HG03159 (cell line): ENCODE data around the gene ALX1.

ENCODE experiments used
- ATAC-seq: cut with Tn5 transposase; IDR thresholded peaks from one replicate; pipeline ENCODE4 v1.9.1; 2021; ENCODE audit warnings: mild to moderate bottlenecking, moderate library complexity; ENCODE audit not compliant: unreplicated experiment

ALX1 gene

GRCh38 chr12:85280165-85280983 lies at the start of gene ALX1:
Gene ALX1 (plus strand): TSS chr12:85280220. CDS start chr12:85280262, 42 bp downstream.
- no peak for ATAC-seq

GRCh38 chr12:85237327-85237726 lies 42.7 kb upstream of the ALX1 start:
- ATAC-seq, result no peak

DNA sequence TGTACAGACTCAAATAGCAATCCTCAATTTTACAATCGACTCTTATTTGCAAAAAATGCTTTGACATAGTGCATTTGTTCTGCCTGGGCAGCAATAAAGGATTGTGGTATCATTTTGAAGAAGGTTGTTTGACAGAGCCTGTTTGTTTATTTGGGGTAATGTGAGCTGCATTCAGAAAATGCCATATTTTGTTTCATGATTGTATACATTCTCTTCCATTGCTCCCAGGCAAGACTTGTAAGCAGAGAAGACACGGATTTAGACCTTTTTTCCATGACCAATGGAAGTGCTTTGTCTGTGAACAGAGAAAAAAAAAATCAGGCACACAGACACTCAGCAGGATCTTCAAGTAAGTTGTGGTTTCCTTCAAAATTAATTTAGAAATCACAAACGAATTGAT lies 35.5 kb upstream of the ALX1 start:
- ATAC-seq, result no peak

GRCh38 chr12:85253853-85254252 lies 26.2 kb upstream of the ALX1 start:
- ATAC-seq, result no peak

GRCh38 chr12:85257671-85258070 lies 22.3 kb upstream of the ALX1 start:
- ATAC-seq, result no peak

DNA sequence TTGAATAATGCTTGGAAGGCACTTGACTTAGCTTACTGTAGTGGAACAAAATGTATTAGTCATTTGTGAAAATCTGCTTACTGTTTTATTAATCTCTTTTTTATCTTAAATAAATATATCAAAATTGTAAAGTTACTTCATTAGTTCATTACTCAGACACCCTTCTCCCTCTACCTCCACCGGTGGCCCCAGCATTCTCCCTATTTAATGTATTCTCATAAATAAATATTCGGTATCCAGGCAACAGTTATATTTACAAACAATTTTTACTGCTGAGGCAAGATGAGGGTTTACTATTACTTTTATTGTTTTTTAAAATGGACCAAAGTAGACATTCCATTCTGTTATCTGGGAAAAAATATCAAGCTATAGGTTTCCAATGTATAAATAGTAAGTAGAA lies 19.6 kb upstream of the ALX1 start:
- no peak for ATAC-seq

- no peak for ATAC-seq
These were observed 19.1 kb upstream of the ALX1 start for GRCh38 chr12:85260896-85261295.

DNA sequence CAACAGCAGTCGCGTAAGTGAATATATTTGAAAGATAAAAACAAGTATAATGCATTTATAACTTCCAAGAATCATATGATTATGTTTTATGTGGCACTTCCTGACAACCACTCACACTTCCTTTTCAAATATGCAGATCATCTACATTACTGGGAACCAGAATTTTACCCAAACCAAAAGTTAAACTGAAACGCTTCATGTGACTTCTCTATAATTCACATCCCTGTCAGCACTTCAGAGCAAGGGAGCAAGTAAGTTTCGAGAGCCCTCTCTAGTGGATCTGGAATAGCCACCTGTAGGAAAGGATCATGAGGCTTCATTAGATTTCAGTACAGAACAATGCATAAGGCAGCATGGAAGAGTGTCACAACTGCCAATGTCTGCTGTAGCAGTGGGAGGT lies 13.7 kb upstream of the ALX1 start:
- no peak for ATAC-seq

- ATAC-seq, result peak; percentile 52
These were observed 6.4 kb upstream of the ALX1 start for GRCh38 chr12:85273381-85274314.

GRCh38 chr12:85274315-85274651 lies 5.7 kb upstream of the ALX1 start:
- no peak for ATAC-seq

DNA sequence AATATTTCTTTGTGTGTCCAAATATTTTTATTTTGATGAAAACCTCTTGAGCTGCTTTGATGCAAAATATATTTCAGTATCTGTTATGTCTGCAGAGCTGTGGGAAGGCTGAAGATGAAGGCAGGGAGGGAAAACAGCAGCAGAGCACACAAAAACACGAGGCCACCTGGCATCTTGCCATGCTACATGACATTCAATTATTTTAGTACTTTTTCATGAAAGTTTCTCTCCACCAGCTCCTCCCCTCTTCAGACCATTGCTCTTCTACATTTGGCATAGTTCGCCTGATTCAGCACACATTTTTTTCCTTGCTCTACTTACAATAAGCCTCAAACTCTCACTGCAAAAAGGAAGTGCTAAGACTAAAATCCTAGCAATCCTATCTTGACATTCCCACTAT lies 4.6 kb upstream of the ALX1 start:
- no peak for ATAC-seq

DNA sequence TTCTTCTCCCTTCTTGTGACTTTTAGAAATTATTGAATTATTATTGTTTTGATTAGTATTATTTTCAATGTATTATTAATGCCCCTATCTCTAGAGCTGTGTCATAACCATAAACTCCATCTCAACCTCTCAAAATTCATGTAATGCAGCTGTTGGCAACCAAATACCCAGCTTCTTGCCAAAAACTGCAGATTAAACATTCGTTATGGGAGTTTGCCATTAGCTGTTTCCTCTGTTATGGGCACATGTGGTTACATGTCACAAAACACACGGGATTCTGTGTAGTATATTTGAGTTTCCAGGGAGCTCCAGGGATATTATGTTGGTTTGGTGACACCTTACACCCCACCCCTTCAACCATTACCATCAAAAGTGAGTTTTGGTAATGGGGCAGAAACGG lies 2.8 kb upstream of the ALX1 start:
- ATAC-seq, result no peak

- no peak for ATAC-seq
These were observed 2.0 kb upstream of the ALX1 start for GRCh38 chr12:85277900-85278597.

DNA sequence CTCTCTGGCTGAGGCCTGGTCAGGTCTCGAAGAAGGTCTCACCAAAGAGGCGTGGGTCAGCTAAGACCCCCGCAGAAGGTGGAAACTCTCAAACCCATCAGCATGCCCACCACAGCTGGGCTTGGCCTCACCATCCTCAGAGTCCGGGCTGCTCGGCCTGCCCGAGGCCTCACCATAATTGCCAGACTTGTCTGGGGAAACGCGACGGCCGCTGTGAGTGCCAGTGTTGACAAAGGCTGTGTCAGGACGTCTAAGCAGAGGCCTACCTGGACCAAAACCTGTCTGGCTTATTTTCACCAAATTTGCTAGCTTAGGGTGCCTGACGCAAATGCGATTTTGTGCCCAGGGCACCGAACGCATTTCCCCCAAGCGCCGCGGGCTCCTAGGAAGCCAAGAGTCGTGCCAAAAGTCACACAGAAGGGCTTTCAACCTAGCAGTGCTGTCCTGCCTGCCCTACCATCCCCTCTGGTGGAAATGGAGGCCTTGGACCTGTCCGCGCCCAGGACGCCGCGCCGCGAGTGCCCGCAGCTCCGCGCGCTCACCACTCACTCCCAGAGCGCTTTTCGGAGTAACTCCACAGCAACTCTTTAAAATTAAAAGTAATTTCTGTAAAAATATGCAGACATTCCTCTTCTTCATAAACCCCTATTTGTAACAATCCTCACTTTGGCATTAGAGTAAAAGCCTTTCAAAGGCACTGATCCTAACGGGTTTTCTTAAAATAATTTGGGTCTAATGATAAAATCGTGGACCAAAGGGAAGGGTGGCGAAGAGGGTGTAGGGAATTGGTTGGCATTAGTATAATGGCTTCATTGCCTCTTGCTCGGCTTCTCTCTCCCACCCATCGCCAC lies 1.2 kb upstream of the ALX1 start:
- ATAC-seq, result no peak

GRCh38 chr12:85279449-85280164 lies 413 bp upstream of the ALX1 start:
- ATAC-seq, result no peak

DNA sequence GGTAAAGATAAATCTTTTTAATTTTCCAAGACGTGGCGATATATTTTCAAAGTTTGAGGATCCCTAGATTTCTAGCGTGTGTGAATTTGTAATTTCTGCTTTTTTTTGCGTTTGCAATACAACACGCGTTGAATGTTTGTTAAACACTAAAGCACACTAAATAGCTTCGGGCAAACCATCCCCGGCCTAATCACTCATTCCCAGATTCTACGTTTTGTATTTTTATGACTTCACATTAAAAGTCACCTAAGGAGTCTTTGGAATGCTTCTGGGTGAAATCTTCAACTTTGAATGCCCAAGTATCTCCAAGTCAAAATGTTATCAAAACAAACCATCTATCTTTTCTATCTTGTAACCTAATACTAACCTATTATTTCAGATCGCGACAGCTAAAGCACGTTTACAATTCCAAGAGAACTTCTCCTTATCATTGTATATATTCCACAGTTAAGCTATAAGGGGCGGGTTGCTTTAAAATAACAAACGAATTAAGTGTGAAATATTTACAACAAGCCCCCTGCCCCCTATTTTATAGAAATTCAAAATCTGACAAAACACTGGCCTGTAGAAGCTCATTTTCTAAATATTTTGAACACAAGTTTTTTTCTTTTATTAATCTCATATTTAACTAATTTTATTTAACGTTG lies 1.1 kb downstream of the ALX1 start:
- no peak for ATAC-seq

DNA sequence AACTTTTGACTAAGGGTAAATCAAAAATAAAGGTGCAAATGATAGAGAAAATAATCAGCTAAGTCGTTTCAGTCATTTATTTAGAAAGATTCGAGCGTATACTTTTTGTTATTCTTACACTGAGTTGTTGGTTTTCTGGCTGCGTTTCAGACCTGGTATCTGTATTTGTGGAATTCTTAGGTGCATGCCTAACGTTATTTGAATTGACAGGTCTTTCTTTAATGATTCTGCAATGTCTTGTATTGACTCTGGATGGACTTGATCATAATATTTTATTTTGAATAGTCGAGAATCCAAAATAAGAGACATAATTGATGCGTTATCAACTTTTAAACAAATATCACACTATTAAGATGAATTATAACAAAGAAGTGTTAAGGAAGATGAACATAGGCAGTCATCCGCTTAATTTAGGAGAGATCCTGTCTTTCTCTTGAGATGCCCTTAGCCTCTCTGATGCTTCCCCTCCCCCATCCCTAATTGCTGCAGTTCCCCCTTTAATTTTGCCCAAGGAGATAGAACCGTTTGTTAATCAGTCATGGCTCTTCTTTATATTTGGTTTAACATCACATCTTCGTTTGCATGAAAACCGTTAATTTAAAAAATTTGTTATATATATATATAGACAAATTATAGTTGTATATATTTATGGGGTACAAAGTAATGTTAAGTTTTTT lies 1.8 kb downstream of the ALX1 start:
- ATAC-seq, result no peak

GRCh38 chr12:85283560-85283959 lies 3.5 kb downstream of the ALX1 start:
- ATAC-seq, result no peak

DNA sequence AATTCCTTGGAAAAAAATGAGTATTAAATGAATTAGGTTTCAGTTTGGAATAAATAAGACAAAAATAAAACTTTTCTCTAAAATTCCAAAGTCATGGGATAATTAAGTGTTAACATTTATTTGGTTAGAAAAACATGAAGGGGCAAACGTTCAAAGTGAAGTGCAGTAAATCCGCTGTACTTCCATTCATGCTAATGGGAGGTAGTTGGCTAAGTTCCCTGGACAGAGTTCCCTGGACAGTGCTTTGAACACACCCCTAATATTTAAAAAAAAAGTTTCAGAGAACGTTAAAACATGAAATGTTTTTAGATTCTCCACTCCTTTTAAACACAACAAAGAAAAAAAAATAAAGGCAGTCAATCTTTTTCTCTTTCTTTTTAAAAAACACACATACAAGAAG lies 16.3 kb downstream of the ALX1 start:
- no peak for ATAC-seq
